Measurements from ENCODE around the gene PAAF1. TPM values are rescaled to one million over a fixed set of nuclear protein-coding genes. Genes with fewer than 3 reads are reported as not detected.
A peak's percentile ranks its signal among the peaks of the same experiment; 100 is the strongest.

The PAAF1 gene, protein sequence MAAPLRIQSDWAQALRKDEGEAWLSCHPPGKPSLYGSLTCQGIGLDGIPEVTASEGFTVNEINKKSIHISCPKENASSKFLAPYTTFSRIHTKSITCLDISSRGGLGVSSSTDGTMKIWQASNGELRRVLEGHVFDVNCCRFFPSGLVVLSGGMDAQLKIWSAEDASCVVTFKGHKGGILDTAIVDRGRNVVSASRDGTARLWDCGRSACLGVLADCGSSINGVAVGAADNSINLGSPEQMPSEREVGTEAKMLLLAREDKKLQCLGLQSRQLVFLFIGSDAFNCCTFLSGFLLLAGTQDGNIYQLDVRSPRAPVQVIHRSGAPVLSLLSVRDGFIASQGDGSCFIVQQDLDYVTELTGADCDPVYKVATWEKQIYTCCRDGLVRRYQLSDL
- 10 to 100 TPM; 22.5 to 26.3 TPM for total RNA-seq

GRCh38 chr11:73876424-73877310 lies at the start of gene PAAF1, which contains the start of gene COA4:
TSS of gene PAAF1 (plus strand) at chr11:73876999. CDS start at chr11:73877022, 23 bp downstream.
TSS of gene COA4 (minus strand) at chr11:73876846. CDS start at chr11:73873378, 3,468 bp downstream.
- ATAC-seq: peak; percentile 99
- peaks cover 15 to 27% of the 10 kb centered on the region in 2 donors for H3K4me1 Mint-ChIP-seq (ENCODE audit: low read depth in 2 of 2)
- H3K36me3 Mint-ChIP-seq: peaks cover 8% of the 10 kb centered on the region
- peak; percentile 97 for DNase-seq (ENCODE audit: low spot score)
- H3K27me3 Mint-ChIP-seq: no peaks in the 10 kb centered on the region
- H3K27ac Mint-ChIP-seq: peak within 1 kb of the TSS; percentile 97 to 98
- no peaks in the 10 kb centered on the region for H3K9me3 Mint-ChIP-seq
- peak within 1 kb of the TSS; percentile 99 for H3K4me3 Mint-ChIP-seq

GRCh38 chr11:73830261-73830660 lies 46.5 kb upstream of the PAAF1 start:
- ATAC-seq (no peak), DNase-seq (ENCODE audit: low spot score) (no peak)
- no peak overlapping the region for H3K27ac Mint-ChIP-seq
- H3K27me3 Mint-ChIP-seq: no peaks in the 10 kb centered on the region
- no peaks in the 10 kb centered on the region for H3K9me3 Mint-ChIP-seq
- no peak overlapping the region for H3K4me3 Mint-ChIP-seq
- peaks cover 10% of the 10 kb centered on the region for H3K36me3 Mint-ChIP-seq
- H3K4me1 Mint-ChIP-seq (ENCODE audit: low read depth in 2 of 2): no peaks in the 10 kb centered on the region

- H3K27ac Mint-ChIP-seq: no peak overlapping the region
- no peak for DNase-seq (ENCODE audit: low spot score)
- H3K27me3 Mint-ChIP-seq: no peaks in the 10 kb centered on the region
- no peaks in the 10 kb centered on the region for H3K9me3 Mint-ChIP-seq
- no peaks in the 10 kb centered on the region for H3K4me1 Mint-ChIP-seq (ENCODE audit: low read depth in 2 of 2)
- H3K4me3 Mint-ChIP-seq: no peak overlapping the region
- peaks cover 6% of the 10 kb centered on the region for H3K36me3 Mint-ChIP-seq
- ATAC-seq: no peak
Measured at GRCh38 chr11:73833067-73833466, 43.7 kb upstream of the PAAF1 start.

DNA sequence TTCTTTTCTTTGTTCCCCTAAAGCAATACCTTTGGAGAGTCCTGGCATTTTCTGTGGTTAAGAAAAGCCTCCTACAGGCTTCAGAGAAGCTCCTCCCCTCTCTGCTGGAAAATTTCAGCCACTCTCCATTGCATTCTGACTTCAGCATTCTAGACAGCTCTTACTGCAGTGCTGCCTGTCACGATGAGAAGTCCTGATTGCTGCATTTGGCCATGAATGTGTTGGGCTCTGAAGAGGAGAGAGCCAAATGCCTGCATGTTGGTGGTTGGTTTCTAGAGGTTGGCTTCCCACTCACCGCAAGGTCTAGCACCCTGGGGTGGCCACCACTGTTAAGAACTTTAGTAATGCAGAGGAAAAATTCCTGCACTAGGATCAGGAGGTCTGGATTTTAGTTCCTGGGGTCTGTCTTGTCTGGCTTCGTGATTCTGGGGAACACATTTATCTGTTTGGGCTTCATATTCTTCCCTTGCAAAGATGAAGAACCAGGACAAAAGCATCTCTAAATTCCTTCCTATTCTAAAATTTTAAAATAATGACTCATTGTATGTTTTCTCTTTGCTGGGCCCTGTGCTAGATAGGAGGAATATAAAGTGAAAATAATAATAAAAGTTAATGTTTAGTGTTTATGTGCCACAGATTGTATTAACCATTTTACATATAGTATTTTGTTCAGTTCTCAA lies 38.2 kb upstream of the PAAF1 start:
- Mint-ChIP-seq H3K9me3 (no peaks in the 10 kb centered on the region), H3K27ac (no peak overlapping the region), H3K27me3 (no peaks in the 10 kb centered on the region), H3K36me3 (no peaks in the 10 kb centered on the region), H3K4me3 (no peak overlapping the region), H3K4me1 (ENCODE audit: low read depth in 2 of 2) (no peaks in the 10 kb centered on the region)
- ATAC-seq: no peak
- no peak for DNase-seq (ENCODE audit: low spot score)

DNA sequence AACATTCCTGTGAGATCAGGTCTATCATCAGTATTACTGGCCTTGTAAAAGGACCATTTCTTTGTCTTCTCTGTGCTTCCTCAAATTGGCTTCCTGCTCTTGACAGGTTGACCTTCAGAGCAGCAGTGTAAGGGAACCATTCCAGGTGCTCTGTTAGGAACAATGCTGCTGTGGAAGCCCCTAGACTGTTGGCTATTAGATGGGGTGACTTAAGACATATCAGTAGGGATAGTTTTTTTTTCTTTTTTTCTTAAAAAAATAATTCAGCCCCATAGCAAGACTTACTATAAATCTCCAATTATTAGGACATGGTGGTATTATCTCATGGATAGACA lies 37.7 kb upstream of the PAAF1 start:
- no peaks in the 10 kb centered on the region for H3K4me1 Mint-ChIP-seq (ENCODE audit: low read depth in 2 of 2)
- H3K27me3 Mint-ChIP-seq: no peaks in the 10 kb centered on the region
- no peak for DNase-seq (ENCODE audit: low spot score)
- ATAC-seq: no peak
- H3K9me3 Mint-ChIP-seq: no peaks in the 10 kb centered on the region
- H3K4me3 Mint-ChIP-seq: no peak overlapping the region
- no peaks in the 10 kb centered on the region for H3K36me3 Mint-ChIP-seq
- no peak overlapping the region for H3K27ac Mint-ChIP-seq

GRCh38 chr11:73851046-73851764 lies 25.6 kb upstream of the PAAF1 start:
- H3K4me3 Mint-ChIP-seq: no peak overlapping the region
- DNase-seq (ENCODE audit: low spot score) (no peak), ATAC-seq (no peak)
- no peaks in the 10 kb centered on the region for H3K27me3 Mint-ChIP-seq
- H3K4me1 Mint-ChIP-seq (ENCODE audit: low read depth in 2 of 2): no peaks in the 10 kb centered on the region
- H3K36me3 Mint-ChIP-seq: peaks cover 1% of the 10 kb centered on the region
- H3K27ac Mint-ChIP-seq: no peak overlapping the region
- H3K9me3 Mint-ChIP-seq: no peaks in the 10 kb centered on the region

GRCh38 chr11:73852049-73852448 lies 24.8 kb upstream of the PAAF1 start:
- H3K36me3 Mint-ChIP-seq: no peaks in the 10 kb centered on the region
- no peak for DNase-seq (ENCODE audit: low spot score)
- no peak overlapping the region for H3K27ac Mint-ChIP-seq
- no peaks in the 10 kb centered on the region for H3K4me1 Mint-ChIP-seq (ENCODE audit: low read depth in 2 of 2)
- ATAC-seq: no peak
- H3K4me3 Mint-ChIP-seq: no peak overlapping the region
- H3K9me3 Mint-ChIP-seq: no peaks in the 10 kb centered on the region
- no peaks in the 10 kb centered on the region for H3K27me3 Mint-ChIP-seq

DNA sequence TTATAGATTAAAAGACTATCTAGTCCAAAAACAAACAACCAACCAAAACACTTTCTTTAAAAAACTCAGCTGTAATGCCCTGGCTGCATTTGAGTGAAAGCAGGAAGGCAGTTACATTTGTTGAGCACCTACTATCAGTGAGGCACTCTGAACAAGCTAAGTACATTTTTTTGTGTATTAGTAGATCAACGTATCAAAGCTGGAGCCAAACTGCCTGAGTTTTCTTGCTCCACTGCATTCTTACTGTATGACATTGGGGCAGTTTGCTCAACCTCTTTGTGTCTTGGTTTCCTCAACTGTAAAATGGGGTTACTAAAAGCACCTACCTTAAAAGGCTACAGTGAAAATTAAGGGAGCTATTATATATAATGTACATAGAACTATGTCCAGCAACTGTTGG lies 22.1 kb upstream of the PAAF1 start:
- Mint-ChIP-seq H3K36me3 (no peaks in the 10 kb centered on the region), H3K9me3 (no peaks in the 10 kb centered on the region), H3K27ac (no peak overlapping the region), H3K4me3 (no peak overlapping the region), H3K4me1 (ENCODE audit: low read depth in 2 of 2) (no peaks in the 10 kb centered on the region), H3K27me3 (no peaks in the 10 kb centered on the region)
- no peak for ATAC-seq
- DNase-seq (ENCODE audit: low spot score): no peak

- peaks cover 5% of the 10 kb centered on the region for H3K36me3 Mint-ChIP-seq
- DNase-seq (ENCODE audit: low spot score): no peak
Measured at GRCh38 chr11:73856031-73856567, 20.7 kb upstream of the PAAF1 start.

GRCh38 chr11:73859671-73860070 lies 17.1 kb upstream of the PAAF1 start:
- H3K36me3 Mint-ChIP-seq: peaks cover 12% of the 10 kb centered on the region
- H3K4me3 Mint-ChIP-seq: no peak overlapping the region
- peaks cover 0 to 3% of the 10 kb centered on the region in 2 donors for H3K4me1 Mint-ChIP-seq (ENCODE audit: low read depth in 2 of 2)
- no peak overlapping the region for H3K27ac Mint-ChIP-seq
- no peaks in the 10 kb centered on the region for H3K9me3 Mint-ChIP-seq
- no peak for ATAC-seq
- no peak for DNase-seq (ENCODE audit: low spot score)
- no peaks in the 10 kb centered on the region for H3K27me3 Mint-ChIP-seq

More at GRCh38 chr11:73856031-73856567, 20.7 kb upstream of the PAAF1 start:
- ATAC-seq: no peak
- H3K4me1 Mint-ChIP-seq (ENCODE audit: low read depth in 2 of 2): peaks cover 0 to under 1% of the 10 kb centered on the region in 2 donors
- H3K27ac Mint-ChIP-seq: no peak overlapping the region
- H3K9me3 Mint-ChIP-seq: no peaks in the 10 kb centered on the region
- no peak overlapping the region for H3K4me3 Mint-ChIP-seq
- no peaks in the 10 kb centered on the region for H3K27me3 Mint-ChIP-seq

- ATAC-seq: no peak
- Mint-ChIP-seq H3K36me3 (peaks cover 12% of the 10 kb centered on the region), H3K4me3 (no peak overlapping the region), H3K27ac (no peak overlapping the region), H3K27me3 (no peaks in the 10 kb centered on the region), H3K9me3 (no peaks in the 10 kb centered on the region), H3K4me1 (ENCODE audit: low read depth in 2 of 2) (peaks cover 0 to 3% of the 10 kb centered on the region in 2 donors)
- no peak for DNase-seq (ENCODE audit: low spot score)
Measured at GRCh38 chr11:73860202-73860601, 16.6 kb upstream of the PAAF1 start.

DNA sequence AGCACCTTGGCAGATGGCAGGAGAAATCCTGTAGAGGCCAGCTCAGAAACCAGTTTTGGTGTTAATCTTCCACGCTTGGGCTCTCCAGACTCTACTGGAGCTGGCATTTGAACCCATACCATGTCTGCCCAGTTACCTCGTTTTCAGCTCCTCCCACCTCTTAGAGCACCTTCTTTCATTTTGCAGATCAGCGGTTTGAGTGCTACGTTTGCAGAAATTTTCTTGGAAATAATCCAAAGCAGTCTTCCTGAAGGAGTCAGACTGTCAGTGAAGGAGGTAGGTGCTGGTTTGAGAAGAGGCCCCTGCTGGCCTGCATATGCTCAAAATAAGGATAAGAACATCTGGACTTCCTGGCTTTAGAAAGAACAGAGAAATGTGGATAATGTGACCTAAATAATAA lies 13.8 kb upstream of the PAAF1 start:
- Mint-ChIP-seq H3K4me1 (ENCODE audit: low read depth in 2 of 2) (peaks cover 0 to 3% of the 10 kb centered on the region in 2 donors), H3K27ac (no peak overlapping the region), H3K9me3 (no peaks in the 10 kb centered on the region), H3K4me3 (no peak overlapping the region), H3K27me3 (no peaks in the 10 kb centered on the region), H3K36me3 (peaks cover 12% of the 10 kb centered on the region)
- DNase-seq (ENCODE audit: low spot score) (no peak), ATAC-seq (no peak)

- H3K27ac Mint-ChIP-seq: no peak overlapping the region
Measured at GRCh38 chr11:73866095-73866579, 10.7 kb upstream of the PAAF1 start.

More at GRCh38 chr11:73866095-73866579, 10.7 kb upstream of the PAAF1 start:
- H3K4me3 Mint-ChIP-seq: no peak overlapping the region
- peaks cover 0 to 2% of the 10 kb centered on the region in 2 donors for H3K4me1 Mint-ChIP-seq (ENCODE audit: low read depth in 2 of 2)
- H3K27me3 Mint-ChIP-seq: no peaks in the 10 kb centered on the region
- ATAC-seq: no peak
- peaks cover 7% of the 10 kb centered on the region for H3K36me3 Mint-ChIP-seq
- no peak for DNase-seq (ENCODE audit: low spot score)
- no peaks in the 10 kb centered on the region for H3K9me3 Mint-ChIP-seq

Measured in natural killer cell treated with Interleukin-12 subunit alpha and Interleukin-12 subunit beta and Interleukin-15 and Interleukin-18, amount 100 ng/mL, for 72 hours (primary cell).